ENCODE results near the gene RADIL.

DNA sequence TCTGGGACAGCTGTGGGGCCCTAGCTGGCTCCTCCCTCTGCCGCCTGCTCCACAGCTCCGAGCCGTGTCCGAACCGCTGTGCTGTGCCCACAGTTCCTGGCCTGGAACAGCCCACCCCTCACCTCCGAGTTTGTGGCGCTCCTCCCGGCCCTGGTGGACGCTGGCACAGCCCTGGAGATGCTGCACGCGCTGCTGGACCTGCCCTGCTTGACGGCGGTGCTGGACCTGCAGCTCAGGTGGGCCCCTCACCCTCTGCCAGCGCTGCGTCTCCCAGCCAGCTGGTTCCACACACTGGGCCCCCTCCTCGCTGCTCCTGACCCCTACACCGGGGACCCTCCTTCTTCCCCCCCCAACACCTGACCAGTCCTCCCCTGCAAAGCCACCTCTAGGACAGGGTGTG is 96.0 kb downstream of the RADIL start:
- TF ChIP-seq EZH2 (IDR thresholded peaks at IDR 0.05; ENCODE audit: borderline replicate concordance, low read depth, low read length, poor library complexity, severe bottlenecking) = no peak
- TF ChIP-seq, protein P1, sequence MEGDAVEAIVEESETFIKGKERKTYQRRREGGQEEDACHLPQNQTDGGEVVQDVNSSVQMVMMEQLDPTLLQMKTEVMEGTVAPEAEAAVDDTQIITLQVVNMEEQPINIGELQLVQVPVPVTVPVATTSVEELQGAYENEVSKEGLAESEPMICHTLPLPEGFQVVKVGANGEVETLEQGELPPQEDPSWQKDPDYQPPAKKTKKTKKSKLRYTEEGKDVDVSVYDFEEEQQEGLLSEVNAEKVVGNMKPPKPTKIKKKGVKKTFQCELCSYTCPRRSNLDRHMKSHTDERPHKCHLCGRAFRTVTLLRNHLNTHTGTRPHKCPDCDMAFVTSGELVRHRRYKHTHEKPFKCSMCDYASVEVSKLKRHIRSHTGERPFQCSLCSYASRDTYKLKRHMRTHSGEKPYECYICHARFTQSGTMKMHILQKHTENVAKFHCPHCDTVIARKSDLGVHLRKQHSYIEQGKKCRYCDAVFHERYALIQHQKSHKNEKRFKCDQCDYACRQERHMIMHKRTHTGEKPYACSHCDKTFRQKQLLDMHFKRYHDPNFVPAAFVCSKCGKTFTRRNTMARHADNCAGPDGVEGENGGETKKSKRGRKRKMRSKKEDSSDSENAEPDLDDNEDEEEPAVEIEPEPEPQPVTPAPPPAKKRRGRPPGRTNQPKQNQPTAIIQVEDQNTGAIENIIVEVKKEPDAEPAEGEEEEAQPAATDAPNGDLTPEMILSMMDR (conservative IDR thresholded peaks at IDR 0.05; ENCODE audit: low read depth, low read length) = no peak
